GM12873 (cell line): ENCODE data around the gene UBR3.

Experiments used
- TF ChIP-seq, protein P1 (sequence below): IDR thresholded peaks from 2 replicates; pipeline ENCODE4 v1.5.1; 2012; ENCODE audit warnings: low read depth, mild to moderate bottlenecking, moderate library complexity, low read length, control low read depth; ENCODE audit not compliant: insufficient read depth; ENCODE audit errors: missing control alignments

Gene UBR3

GRCh38 chr2:169834401-169834800 is 7.1 kb downstream of the UBR3 start:
- TF ChIP-seq, protein P1, sequence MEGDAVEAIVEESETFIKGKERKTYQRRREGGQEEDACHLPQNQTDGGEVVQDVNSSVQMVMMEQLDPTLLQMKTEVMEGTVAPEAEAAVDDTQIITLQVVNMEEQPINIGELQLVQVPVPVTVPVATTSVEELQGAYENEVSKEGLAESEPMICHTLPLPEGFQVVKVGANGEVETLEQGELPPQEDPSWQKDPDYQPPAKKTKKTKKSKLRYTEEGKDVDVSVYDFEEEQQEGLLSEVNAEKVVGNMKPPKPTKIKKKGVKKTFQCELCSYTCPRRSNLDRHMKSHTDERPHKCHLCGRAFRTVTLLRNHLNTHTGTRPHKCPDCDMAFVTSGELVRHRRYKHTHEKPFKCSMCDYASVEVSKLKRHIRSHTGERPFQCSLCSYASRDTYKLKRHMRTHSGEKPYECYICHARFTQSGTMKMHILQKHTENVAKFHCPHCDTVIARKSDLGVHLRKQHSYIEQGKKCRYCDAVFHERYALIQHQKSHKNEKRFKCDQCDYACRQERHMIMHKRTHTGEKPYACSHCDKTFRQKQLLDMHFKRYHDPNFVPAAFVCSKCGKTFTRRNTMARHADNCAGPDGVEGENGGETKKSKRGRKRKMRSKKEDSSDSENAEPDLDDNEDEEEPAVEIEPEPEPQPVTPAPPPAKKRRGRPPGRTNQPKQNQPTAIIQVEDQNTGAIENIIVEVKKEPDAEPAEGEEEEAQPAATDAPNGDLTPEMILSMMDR = no peak

DNA sequence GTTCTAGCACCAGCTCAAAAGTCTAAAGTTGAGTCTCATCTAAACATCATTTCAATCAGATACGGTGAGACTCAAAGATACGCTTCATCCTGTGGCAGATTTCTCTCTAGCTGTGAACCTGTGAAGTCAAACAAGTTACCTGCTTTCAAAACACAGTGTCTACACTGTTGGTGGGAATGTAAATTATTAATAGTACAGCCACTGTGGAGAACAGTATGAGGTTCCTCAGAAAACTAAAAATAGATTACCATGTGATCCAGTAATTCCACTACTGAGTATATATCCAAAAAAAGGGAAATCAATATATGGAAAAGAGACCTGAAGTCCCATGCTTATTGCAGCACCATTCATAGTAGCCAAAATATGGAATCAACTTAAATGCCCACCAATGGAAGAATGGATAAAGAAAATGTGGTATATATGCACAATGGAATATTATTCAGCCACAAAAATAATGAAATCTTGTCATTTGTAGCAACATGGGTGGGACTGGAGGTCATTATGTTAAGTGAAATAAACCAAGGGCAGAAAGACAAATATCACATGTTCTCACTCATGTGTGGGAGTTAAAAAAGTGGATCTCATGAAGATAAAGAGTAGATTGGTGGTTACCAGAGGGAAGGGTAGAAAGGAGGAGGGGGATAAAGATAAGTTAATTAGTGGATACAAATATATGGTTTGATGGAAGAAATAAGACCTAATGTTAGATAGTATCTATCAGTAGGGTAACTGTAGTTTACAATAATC is 11.7 kb downstream of the UBR3 start:
- TF ChIP-seq, protein P1 = no peak

DNA sequence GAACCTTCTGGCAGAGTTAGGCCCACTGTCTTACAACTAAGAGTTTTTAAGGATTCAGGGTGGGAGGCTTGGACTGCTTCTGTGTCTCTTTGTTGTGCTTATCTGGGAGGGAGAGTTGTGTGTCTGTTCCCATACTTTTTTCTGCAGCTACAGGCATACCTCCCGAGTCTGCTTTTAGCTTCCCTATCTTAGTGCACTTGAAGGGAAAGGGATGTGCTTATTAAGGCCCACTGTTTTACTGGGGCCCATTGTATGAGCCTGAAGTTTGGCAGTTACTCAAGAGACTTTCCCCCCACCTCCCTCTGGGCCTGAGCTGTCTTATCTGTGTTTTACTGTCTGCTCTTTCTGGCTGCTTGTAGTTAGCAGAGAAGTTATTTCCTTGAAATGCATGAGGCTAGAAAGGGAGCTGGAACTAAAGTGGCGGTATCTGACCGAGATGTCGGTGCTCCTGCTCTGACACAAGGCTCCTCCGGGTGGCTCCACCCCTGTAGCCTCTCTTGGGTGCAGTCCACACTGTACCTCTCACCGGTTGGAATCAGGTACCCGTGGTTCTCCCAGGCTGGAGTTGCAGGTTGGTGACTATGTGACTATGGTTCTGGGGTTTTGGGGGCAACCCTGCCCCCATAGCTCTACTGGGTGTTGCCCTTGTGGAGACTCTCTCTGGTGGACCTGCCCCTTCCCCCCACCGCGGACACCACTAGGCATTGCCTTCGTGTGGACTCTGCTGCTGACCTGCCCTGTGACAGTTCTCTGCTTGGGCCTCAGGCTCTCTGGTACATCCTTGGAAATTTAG is 12.9 kb downstream of the UBR3 start:
- TF ChIP-seq, protein P1 = no peak

GRCh38 chr2:169840747-169841142 is 13.5 kb downstream of the UBR3 start:
- TF ChIP-seq, protein P1 = no peak

DNA sequence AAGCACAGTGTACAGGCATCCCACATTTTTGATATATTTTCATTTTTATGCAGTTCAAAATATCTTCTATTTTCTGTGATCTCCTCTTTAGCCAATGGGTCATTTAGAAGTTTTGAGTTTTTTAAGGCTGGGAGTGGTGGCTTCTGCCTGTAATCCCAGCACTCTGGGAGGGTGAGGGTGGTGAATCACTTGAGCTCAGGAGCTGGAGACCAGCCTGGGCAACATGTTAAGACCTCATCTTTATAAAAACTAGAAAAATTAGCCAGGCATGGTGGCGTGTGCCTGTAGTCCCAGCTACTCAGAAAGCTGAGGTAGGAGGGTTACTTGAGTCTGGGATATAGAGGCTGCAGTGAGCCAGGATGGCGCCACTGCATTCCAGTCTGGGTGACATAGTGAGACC is 17.8 kb downstream of the UBR3 start:
- TF ChIP-seq, protein P1 = no peak

DNA sequence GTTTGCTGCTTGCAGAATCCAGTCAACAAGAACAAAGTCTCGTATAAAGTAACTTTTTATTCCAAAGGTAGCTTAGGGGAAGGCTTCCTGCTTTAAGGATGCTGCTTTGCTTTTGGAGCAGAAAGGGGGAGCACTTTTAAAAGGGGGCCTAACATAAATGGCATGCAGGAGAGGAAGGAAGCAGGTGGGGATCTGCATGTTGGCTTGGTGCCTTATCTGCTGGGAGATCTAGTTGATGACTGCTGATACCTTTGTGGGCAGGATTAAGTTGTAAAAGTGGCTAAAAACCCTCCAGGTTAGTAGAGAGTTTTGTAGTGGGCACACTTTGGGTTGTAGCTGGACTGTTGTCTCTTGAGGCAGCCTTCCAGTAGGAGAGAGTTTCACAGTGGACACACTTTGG is 22.5 kb downstream of the UBR3 start:
- TF ChIP-seq, protein P1 = no peak

GRCh38 chr2:169853041-169853668 is 25.9 kb downstream of the UBR3 start:
- TF ChIP-seq, protein P1 = no peak
